Sigmoid colon (tissue), 7 donors: ENCODE measurements around the gene ESD. TPM values are rescaled to one million over a fixed set of nuclear protein-coding genes. Genes with fewer than 3 reads are reported as not detected.

ENCODE experiments used
- DNase-seq: peaks from one replicate; pipeline ENCODE4 v3.0.0-alpha.2; 2019
- H3K27ac ChIP-seq, 4 donors: fragments of 200-600 bp; sonication (generic); one replicate each; pipeline ENCODE4 v1.5.1; 2016 to 2019; ENCODE audit warnings: mild to moderate bottlenecking in 1 of 4
- H3K27me3 ChIP-seq, 3 donors: fragments of 200-600 bp; sonication (generic); one replicate each; pipeline ENCODE4 v1.5.1; 2019; ENCODE audit warnings: mild to moderate bottlenecking in 1 of 3
- H3K36me3 ChIP-seq, 4 donors: fragments of 200-600 bp; sonication (generic); one replicate each; pipeline ENCODE4 v1.5.1; 2016 to 2019
- H3K4me1 ChIP-seq, 4 donors: fragments of 200-600 bp; sonication (generic); one replicate each; pipeline ENCODE4 v1.5.1; 2017 to 2019
- H3K4me3 ChIP-seq, 4 donors: fragments of 200-600 bp; sonication (generic); one replicate each; pipeline ENCODE4 v1.5.1; 2017 to 2019; ENCODE audit warnings: mild to moderate bottlenecking in 2 of 4, moderate library complexity in 1 of 4
- H3K9me3 ChIP-seq, 4 donors: fragments of 200-600 bp in 3 of 4; sonication (generic) in 3 of 4; one replicate each; pipeline versions ENCODE4 v1.5.1 to v1.6.1; 2013 to 2019
- EP300 ChIP-seq, 4 donors: sonication (generic); formaldehyde crosslinking; IDR thresholded peaks; one replicate each; pipeline ENCODE4 v1.6.1; 2017; ENCODE audit warnings: antibody characterized with exemption in 4 of 4
- POLR2A ChIP-seq, 2 donors: fragments of 450-650 bp; IDR thresholded peaks; one replicate each; pipeline ENCODE4 v1.6.1; 2016; ENCODE audit warnings: antibody characterized with exemption in 2 of 2, mild to moderate bottlenecking in 2 of 2, moderate library complexity in 2 of 2
- POLR2AphosphoS5 ChIP-seq, 4 donors: sonication (generic); formaldehyde crosslinking; IDR thresholded peaks; one replicate each; pipeline ENCODE4 v1.6.1; 2017; ENCODE audit warnings: antibody characterized with exemption in 4 of 4
- WGBS, 2 donors: extraction: QIAGEN DNeasy Blood & Tissue Kit; methylation state at CpG; one replicate each; pipeline ENCODE4 v1.1.7; 2013; 5-methylcytosine and 5-hydroxymethylcytosine counted together
- intact Hi-C: fragments of 100-400 bp; cut with DNase I; formaldehyde crosslinking; loops from one replicate; pipeline ENCODE4 v1.15.1; 2023
- polyA plus RNA-seq, 3 donors: library from polyadenylated mRNA; stranded (reverse); fragments of 200-250 nt; gene quantifications; one replicate each; pipeline ENCODE4 v1.2.3, GENCODE V29; 2013
- total RNA-seq, 4 donors: library from RNA; depleted of rRNA; stranded (reverse); fragments of >200 nt; gene quantifications; one replicate each; pipeline ENCODE4 v1.1.0, GENCODE V29; 2016
- TF ChIP-seq, protein P1 (sequence below), 4 experiments: fragments of 450-650 bp in 3 of 4; fragments of 200-600 bp in 1 of 4; IDR thresholded peaks; one replicate each; pipeline ENCODE4 v1.5.1; 2016 to 2019; ENCODE audit warnings: antibody characterized with exemption in 4 of 4, mild to moderate bottlenecking in 3 of 4, moderate library complexity in 2 of 4
- donor health status: healthy with polysubstance abuse.
- donor health status: Bipolar disorder and iron deficiency.
- donor health status: healthy.

Gene ESD
- total and polyA plus RNA-seq, 7 donors: 89.5 to 150 (median 131) TPM

DNA sequence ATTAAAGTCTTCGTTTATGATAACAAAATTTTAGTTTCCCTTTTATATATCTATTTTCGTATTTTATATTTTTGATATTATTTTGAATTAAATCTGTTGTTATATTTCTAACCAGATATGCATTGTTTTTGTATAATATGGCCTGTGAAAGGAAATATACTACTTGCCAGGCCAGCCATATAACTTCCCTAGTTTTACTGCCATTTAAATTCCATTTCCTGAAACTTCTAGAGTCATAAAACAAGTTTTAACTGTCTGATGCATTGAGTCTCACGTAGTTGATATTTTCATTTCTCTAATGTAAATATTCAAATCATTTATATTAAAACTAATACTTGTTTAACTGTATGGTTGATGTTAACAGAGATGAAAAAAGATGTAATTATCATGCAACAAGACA, 13.5 kb downstream of the ESD start:
- peaks cover 0 to 98% (median 29%) of the 10 kb centered on the region in 4 donors for H3K36me3 ChIP-seq
- DNase-seq: no peak
- 61 to 86% methylated on average over 3 of the region's 3 CpGs for WGBS, 2 donors

DNA sequence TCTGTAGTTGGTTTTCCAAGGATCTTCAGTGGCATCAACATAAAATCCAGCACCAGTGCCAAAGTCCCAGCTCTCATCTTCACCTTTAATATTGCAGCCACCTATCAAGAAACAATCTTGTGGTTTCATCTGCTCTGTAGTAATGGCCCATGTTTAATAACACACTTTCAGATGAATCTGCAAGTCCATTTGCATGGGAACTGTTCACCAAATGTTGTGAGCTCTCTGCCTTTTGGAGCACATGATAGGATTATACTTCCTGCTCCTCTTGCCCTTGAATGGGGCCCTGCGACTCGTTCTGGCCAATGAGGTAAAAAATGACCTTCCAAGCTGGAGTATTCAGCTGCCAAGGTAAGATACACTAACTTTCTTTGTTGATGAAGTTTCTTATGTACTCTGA, 14.3 kb downstream of the ESD start:
- Histone ChIP-seq H3K27me3 (no peaks in the 10 kb centered on the region), H3K27ac (no peak overlapping the region), H3K9me3 (no peaks in the 10 kb centered on the region), H3K36me3 (peaks cover 0 to 97% (median 33%) of the 10 kb centered on the region in 4 donors), H3K4me1 (no peaks in the 10 kb centered on the region), H3K4me3 (no peak overlapping the region)
- no peak for DNase-seq
- intact Hi-C loops: loop anchor here (10.0 kb wide), 1 partner anchor 58 kb away; no protein-coding TSS in a partner anchor
- TF ChIP-seq POLR2A (IDR thresholded peaks at IDR 0.05) (no peak), POLR2AphosphoS5 (IDR thresholded peaks at IDR 0.05) (no peak)
- WGBS, 2 donors: 92 to 94% methylated on average over 2 of the region's 2 CpGs

More for the DNA sequence above, 13.5 kb downstream of the ESD start:
- Histone ChIP-seq H3K27me3 (no peaks in the 10 kb centered on the region), H3K9me3 (no peaks in the 10 kb centered on the region), H3K4me1 (no peaks in the 10 kb centered on the region), H3K4me3 (no peak overlapping the region), H3K27ac (no peak overlapping the region)
- intact Hi-C loops: loop anchor here (10.0 kb wide), 1 partner anchor 59 kb away; no protein-coding TSS in a partner anchor
- no peak for TF ChIP-seq POLR2AphosphoS5 (IDR thresholded peaks at IDR 0.05)
- no peak for TF ChIP-seq POLR2A (IDR thresholded peaks at IDR 0.05)

DNA sequence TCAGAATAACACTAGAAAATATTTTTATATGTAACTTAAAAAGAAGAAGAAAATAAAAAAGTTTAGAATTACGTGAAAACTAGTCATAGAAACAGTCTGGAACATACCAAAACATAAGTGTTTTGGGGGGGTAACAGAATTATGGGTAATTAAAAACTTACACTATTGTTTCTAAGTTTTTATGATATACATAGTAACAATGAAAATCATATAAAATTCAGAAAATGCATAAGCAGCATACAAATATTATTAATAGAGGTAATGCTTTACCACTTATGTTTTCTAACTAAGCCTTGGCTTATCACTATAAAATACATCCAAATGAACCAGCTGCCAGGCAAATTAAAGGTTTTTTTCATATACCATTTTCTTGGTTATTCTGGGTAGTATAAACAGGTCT, 14.9 kb downstream of the ESD start:
- DNase-seq: no peak
- no peak for TF ChIP-seq EP300 (IDR thresholded peaks at IDR 0.05)
- TF ChIP-seq, protein P1, sequence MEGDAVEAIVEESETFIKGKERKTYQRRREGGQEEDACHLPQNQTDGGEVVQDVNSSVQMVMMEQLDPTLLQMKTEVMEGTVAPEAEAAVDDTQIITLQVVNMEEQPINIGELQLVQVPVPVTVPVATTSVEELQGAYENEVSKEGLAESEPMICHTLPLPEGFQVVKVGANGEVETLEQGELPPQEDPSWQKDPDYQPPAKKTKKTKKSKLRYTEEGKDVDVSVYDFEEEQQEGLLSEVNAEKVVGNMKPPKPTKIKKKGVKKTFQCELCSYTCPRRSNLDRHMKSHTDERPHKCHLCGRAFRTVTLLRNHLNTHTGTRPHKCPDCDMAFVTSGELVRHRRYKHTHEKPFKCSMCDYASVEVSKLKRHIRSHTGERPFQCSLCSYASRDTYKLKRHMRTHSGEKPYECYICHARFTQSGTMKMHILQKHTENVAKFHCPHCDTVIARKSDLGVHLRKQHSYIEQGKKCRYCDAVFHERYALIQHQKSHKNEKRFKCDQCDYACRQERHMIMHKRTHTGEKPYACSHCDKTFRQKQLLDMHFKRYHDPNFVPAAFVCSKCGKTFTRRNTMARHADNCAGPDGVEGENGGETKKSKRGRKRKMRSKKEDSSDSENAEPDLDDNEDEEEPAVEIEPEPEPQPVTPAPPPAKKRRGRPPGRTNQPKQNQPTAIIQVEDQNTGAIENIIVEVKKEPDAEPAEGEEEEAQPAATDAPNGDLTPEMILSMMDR (IDR thresholded peaks at IDR 0.05): no peak
- H3K27me3 ChIP-seq: no peaks in the 10 kb centered on the region
- no peak overlapping the region for H3K4me3 ChIP-seq
- 93 to 96% methylated on average over 1 of the region's 1 CpG for WGBS, 2 donors
- H3K9me3 ChIP-seq: no peaks in the 10 kb centered on the region
- H3K27ac ChIP-seq: no peak overlapping the region
- intact Hi-C loops: loop anchor here (10.0 kb wide), 1 partner anchor 57 kb away; no protein-coding TSS in a partner anchor
- peaks cover 0 to 99% (median 36%) of the 10 kb centered on the region in 4 donors for H3K36me3 ChIP-seq
- no peaks in the 10 kb centered on the region for H3K4me1 ChIP-seq

DNA sequence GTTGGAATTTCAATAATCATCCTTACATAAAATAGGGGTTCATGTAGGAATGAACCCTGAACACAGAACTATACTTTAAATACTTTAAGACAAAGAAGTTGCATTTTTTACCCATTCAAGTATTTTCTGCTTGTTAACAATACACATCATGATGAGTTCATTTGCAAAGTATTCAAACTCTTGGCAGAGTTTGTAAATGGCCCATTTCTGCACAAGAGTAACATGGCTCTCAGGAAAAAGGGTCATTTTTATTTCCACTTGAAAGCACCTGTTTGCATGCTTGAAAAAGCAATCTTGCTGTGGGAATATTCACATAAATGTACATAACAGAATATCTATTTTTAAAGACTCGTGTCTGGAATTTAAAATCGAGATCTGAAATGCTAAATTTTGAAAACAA, 18.1 kb downstream of the ESD start:
- Histone ChIP-seq H3K27ac (no peak overlapping the region), H3K4me3 (no peak overlapping the region), H3K9me3 (no peaks in the 10 kb centered on the region), H3K36me3 (peaks cover 0 to 99% (median 36%) of the 10 kb centered on the region in 4 donors), H3K4me1 (no peaks in the 10 kb centered on the region), H3K27me3 (no peaks in the 10 kb centered on the region)
- intact Hi-C loops: no loop called here
- TF ChIP-seq EP300 (IDR thresholded peaks at IDR 0.05) (no peak), POLR2A (IDR thresholded peaks at IDR 0.05) (no peak), POLR2AphosphoS5 (IDR thresholded peaks at IDR 0.05) (no peak)
- TF ChIP-seq, protein P1 (IDR thresholded peaks at IDR 0.05): no peak
- WGBS, 2 donors: 95% methylated on average over 2 of the region's 2 CpGs
- DNase-seq: no peak

DNA sequence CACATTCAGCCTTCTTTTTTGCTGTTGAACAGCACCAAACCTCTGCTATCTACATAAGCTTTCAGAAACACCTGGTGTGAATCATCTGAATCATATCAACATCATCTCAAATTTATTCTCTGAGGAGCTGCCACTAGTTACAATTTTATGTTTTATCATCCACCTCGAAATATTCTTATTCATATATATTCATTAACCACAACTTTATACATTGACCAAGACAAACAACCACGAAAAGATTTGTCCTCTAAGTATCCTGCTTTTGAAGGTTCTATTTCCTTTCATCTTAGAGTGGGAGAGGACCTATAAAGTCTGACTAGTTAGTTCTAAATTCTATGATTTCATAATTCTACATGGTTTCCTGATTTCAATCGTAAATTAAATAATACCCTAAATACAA, 18.9 kb downstream of the ESD start:
- Histone ChIP-seq H3K4me1 (no peaks in the 10 kb centered on the region), H3K27me3 (no peaks in the 10 kb centered on the region), H3K9me3 (no peaks in the 10 kb centered on the region), H3K4me3 (no peak overlapping the region), H3K36me3 (peaks cover 0 to 99% (median 36%) of the 10 kb centered on the region in 4 donors), H3K27ac (peak overlapping the region in 1 of 4 donors; percentile 14)
- WGBS, 2 donors: 40 to 79% methylated on average over 3 of the region's 3 CpGs
- intact Hi-C loops: no loop called here
- TF ChIP-seq EP300 (IDR thresholded peaks at IDR 0.05) (no peak), POLR2A (IDR thresholded peaks at IDR 0.05) (no peak), POLR2AphosphoS5 (IDR thresholded peaks at IDR 0.05) (no peak)
- TF ChIP-seq, protein P1 (IDR thresholded peaks at IDR 0.05): no peak
- no peak for DNase-seq
